Measurements from ENCODE around the gene EPG5.
A peak's percentile ranks its signal among the peaks of the same experiment; 100 is the strongest.

The EPG5 gene

GRCh38 chr18:45874491-45875184, 92.5 kb downstream of the EPG5 start:
- H3K27me3 ChIP-seq (replicated peaks; ENCODE audit: control insufficient read depth, insufficient read depth, low read length), result no peaks in the 10 kb centered on the region
- DNase-seq (ENCODE audit: extremely low read depth, insufficient read length), result peak; percentile 68
- H3K36me3 ChIP-seq (ENCODE audit: control insufficient read depth, insufficient read depth, low read length), result peaks cover 1% of the 10 kb centered on the region
- TF ChIP-seq CTCF (IDR thresholded peaks at IDR 0.05; ENCODE audit: insufficient read depth, low read length, poor library complexity, severe bottlenecking), result no peak
- H3K4me3 ChIP-seq (replicated peaks; ENCODE audit: low read depth, low read length), result no peak overlapping the region

DNA sequence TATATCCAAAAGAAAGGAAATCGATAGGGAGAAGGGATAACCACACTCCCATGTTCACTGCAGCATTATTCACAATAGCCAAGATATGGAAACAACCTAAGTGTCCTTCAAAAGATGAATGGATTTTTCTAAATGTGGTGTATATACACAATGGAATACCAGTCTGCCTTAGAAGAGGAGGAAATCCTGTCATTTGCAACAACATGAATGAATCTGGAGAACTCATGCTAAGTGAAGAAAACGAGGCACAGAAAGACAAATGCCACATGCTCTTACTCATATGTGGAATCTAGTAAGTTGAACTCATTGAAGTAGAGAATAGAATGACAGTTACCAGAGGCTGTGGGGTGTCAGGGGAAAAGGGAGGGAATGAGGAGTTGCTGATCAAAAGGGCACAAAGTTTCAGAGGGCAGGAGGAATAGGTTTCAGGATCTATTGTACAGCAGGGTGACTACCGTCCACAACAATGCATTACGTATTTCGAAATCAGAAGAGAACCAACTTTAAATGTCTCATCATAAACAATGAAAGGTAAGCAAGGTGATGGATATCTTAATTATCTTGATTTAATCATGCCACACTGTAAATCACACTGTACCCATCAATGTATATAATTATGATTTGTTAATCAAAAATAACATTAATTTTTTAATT, 95.6 kb downstream of the EPG5 start:
- no peak for TF ChIP-seq CTCF (IDR thresholded peaks at IDR 0.05; ENCODE audit: insufficient read depth, low read length, poor library complexity, severe bottlenecking)
- H3K4me3 ChIP-seq (replicated peaks; ENCODE audit: low read depth, low read length), result no peak overlapping the region
- DNase-seq (ENCODE audit: extremely low read depth, insufficient read length), result no peak
- peaks cover 2% of the 10 kb centered on the region for H3K36me3 ChIP-seq (ENCODE audit: control insufficient read depth, insufficient read depth, low read length)
- H3K27me3 ChIP-seq (replicated peaks; ENCODE audit: control insufficient read depth, insufficient read depth, low read length), result no peaks in the 10 kb centered on the region

GRCh38 chr18:45870419-45870818, 96.7 kb downstream of the EPG5 start:
- DNase-seq (ENCODE audit: extremely low read depth, insufficient read length), result no peak
- Histone ChIP-seq H3K27me3 (replicated peaks; ENCODE audit: control insufficient read depth, insufficient read depth, low read length) (no peaks in the 10 kb centered on the region), H3K4me3 (replicated peaks; ENCODE audit: low read depth, low read length) (no peak overlapping the region), H3K36me3 (ENCODE audit: control insufficient read depth, insufficient read depth, low read length) (peaks cover 7% of the 10 kb centered on the region)
- TF ChIP-seq CTCF (IDR thresholded peaks at IDR 0.05; ENCODE audit: insufficient read depth, low read length, poor library complexity, severe bottlenecking), result no peak

- DNase-seq (ENCODE audit: extremely low read depth, insufficient read length), result no peak
- Histone ChIP-seq H3K27me3 (replicated peaks; ENCODE audit: control insufficient read depth, insufficient read depth, low read length) (no peaks in the 10 kb centered on the region), H3K4me3 (replicated peaks; ENCODE audit: low read depth, low read length) (no peak overlapping the region), H3K36me3 (ENCODE audit: control insufficient read depth, insufficient read depth, low read length) (peaks cover 11% of the 10 kb centered on the region)
- no peak for TF ChIP-seq CTCF (IDR thresholded peaks at IDR 0.05; ENCODE audit: insufficient read depth, low read length, poor library complexity, severe bottlenecking)
Measured at GRCh38 chr18:45865466-45865865, 101.7 kb downstream of the EPG5 start.

GRCh38 chr18:45864081-45864480, 103.0 kb downstream of the EPG5 start:
- peaks cover 11% of the 10 kb centered on the region for H3K36me3 ChIP-seq (ENCODE audit: control insufficient read depth, insufficient read depth, low read length)
- no peak overlapping the region for H3K4me3 ChIP-seq (replicated peaks; ENCODE audit: low read depth, low read length)
- no peak for DNase-seq (ENCODE audit: extremely low read depth, insufficient read length)
- TF ChIP-seq CTCF (IDR thresholded peaks at IDR 0.05; ENCODE audit: insufficient read depth, low read length, poor library complexity, severe bottlenecking), result no peak
- no peaks in the 10 kb centered on the region for H3K27me3 ChIP-seq (replicated peaks; ENCODE audit: control insufficient read depth, insufficient read depth, low read length)
